Stimulated activated CD8-positive, alpha-beta memory T cell treated with anti-CD3 and anti-CD28 coated beads, Interleukin-15, amount 100 ng/mL, for 1 hour (primary cell): ENCODE measurements around the gene PKDREJ.

Experiments
- DNase-seq: peaks from one replicate; pipeline ENCODE4 v3.0.0-alpha.2; 2020; ENCODE audit warnings: low read depth

The PKDREJ gene

DNA sequence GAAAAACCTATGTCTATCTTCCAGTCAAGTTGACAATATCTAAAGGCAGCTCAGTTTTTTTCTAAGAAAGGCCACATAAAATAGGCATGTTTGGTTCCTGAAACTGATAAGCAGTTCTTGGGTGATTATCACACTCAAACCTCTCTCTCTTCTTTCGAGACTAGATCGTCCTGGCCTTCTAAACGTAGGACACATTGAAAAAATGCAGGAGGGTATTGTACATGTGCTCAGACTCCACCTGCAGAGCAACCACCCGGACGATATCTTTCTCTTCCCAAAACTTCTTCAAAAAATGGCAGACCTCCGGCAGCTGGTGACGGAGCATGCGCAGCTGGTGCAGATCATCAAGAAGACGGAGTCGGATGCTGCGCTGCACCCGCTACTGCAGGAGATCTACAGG is 28.2 kb downstream of the PKDREJ start:
- no peak for DNase-seq

DNA sequence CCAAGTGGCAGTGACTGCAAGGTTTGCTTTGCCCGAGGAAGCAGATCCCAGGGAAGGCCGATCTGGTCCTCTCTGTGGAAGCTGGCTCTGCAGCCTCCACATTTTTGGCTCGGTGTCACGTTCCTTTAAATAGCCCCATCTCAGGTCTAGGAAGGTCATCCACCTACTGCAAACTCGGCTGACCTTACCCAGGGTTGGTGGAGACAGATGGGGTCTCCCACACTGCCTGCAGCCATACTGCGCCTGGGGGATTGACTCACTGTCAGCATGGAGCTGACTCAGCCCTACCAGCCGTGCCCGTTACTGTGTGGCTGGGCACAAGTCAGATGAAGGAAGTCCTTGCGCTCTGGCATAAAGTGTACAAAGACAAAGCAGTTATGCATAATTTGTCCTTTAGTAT is 29.9 kb downstream of the PKDREJ start:
- DNase-seq, result no peak

DNA sequence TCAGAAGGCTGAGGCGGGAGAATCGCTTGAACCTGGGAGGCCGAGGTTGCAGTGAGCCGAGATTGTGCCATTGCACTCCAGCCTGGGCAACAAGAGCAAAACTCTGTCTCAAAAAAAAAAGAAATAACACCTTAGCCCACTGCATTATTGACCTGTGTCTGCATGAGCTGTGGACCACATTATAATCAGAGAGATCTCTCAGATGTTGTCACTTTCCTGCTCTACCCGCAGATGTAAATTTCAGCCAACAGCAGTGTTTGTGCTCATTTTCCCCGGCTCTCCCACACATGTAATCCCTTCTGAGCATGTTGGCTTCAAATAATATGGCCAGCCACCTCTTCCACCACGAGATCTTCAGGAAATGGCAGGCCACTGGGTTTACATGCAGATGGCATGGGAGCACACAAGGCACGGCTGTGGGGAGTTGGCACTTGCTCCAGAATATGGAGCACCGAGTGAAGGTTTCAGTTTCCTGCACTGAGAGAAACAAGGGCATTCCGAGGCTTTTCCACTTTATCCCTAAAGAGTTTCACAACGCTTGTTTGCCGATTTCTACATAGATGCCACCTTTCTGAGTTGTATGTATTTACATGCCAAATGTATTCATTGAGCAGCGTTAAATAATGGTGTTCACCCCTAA is 32.8 kb downstream of the PKDREJ start:
- no peak for DNase-seq

DNA sequence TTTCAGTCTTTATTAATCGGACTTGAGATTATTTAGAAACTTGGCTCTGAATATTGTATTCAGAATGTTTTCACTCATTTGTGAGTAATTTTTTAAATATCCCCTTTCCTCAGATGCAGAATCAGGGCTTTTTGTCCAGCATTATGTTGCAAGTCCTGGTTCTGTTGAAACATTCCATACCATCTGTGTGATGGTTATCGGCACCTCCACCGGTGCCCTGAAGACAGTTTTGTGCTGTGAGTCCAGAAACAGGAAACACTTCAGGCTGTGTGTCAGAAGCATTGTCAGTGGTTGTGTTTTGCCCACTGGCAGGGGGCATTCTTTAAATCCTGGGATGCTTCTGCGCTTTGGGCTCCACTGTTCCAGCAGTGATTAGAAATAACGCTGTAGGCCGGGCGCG is 33.4 kb downstream of the PKDREJ start:
- no peak for DNase-seq

DNA sequence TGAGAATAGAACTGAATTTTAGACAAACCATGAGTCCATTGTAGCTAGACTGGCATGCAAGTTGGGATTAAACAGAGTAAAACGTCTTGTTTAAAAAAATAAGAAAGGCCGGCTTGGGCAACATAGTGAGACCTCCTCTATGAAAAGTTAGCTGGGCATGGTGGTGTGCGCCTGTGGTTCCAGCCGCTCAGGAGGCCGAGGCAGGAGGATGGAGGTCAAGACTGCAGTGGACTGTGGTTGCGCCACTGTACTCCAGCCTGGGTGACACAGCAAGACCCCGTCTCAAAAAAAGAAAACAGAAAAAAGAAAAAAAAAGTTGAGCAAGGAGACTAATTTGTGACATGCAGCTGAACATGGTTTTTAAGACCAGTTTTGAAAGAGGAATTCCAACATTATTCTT is 36.6 kb downstream of the PKDREJ start:
- no peak for DNase-seq

DNA sequence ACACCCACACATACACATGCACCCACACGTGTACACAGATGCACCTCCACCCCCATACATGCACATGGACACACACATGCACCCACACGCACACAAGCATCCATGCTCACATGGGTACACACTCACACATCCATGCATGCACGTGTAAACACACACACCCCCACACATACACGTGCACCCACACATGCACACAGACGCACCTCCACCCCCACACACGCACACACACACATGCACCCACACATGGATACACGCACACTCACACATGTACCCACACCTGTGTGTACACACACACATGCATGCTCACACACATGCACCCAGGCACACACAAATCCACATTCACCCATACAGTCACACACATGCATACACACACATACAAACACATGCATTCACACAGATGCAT is 37.5 kb downstream of the PKDREJ start:
- DNase-seq, result no peak

DNA sequence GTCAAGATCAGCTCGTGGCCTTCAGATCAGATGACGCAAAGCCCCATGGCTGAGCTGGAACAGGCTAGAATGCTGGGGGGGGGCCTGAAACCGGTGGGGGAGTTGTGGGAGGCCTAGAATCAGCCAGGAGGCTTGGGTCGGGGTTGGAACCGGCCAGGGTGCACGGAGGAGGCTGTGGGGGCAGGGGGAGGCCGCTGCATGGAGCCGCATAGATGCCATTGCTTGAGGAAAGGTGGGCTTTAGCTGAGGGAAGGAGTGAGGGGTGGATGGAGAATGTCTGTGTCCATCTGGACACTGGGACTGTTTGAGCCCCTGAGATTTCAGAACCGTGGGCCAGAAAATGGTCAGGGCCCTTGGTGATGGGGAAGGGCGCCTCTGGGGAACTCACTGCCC is 38.2 kb downstream of the PKDREJ start:
- DNase-seq, result no peak

DNA sequence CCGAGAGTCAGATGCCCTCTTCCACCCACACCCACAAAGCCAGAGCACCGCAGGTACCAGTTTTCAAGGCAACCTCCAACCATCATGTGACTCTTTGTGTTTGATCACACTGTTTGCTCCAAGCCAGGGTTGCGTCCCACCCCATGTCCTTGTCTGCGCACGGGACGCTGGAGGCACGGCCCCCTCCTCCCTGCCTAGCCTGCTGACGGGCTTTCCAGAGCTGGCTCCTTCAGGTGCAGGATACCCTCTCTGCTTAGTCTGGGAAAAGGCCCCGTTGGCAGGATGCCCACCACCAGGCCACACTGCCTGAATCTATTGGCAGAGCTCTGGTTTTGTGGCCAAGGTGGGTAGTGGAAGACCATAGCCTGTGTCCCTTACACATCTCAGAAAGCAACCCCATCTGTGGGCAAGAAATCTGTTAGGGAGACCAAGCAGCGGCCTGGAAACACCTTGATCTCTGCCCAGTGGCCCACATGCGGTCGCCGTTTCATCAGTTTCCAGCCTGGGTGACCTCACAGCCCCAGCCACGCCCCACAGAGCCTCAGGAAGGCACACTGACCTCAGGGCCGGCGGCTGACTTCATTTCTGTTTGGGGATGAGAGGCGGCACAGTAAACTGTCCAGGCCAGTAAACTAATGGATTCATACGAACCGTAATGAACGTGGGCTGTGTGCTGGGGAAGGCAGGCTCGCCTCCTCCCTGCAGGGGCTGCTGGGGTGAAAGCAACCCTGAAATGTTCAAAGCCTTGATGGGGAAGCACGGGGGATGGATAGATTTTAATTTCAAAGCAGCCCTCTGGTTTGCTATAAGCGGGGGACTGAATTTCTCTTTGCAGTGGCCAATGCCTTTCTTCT is 38.9 kb downstream of the PKDREJ start:
- DNase-seq, result no peak

DNA sequence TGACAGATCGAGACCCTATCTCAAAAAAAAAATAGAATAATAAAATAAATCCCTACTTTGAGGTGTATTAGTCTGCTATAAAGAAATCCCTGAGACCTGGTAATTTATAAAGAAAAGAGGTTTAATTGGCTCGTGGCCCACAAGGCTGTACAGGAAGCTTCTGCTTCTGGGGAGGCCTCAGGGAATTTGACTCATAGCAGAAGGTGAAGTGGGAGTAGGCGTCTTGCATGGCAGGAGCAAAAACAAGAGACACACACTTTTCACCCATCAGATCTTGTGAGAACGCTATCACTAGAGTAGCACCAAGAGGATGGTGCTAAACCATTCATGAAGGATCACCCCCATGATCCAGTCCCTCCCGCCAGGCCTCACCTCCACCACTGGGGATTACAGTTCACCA is 42.2 kb downstream of the PKDREJ start:
- DNase-seq, result no peak

DNA sequence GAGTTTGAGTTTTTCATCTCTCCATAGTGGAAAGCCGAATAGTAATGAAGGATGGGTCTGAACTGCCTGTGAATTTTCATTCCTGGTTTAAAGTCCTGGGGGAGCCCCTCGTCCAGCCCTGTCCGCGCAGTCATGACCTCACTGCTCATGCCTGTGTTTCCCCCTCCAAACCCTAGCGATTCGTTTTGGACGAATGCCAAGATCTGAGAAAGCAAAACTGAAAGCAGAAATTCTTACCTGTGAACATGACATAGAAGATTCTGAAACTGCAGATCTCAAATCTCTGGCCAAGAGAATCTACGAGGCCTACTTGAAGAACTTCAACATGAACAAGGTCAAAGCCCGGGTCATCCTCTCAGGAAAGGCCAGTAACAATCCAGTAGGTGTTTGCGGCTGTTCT is 43.5 kb downstream of the PKDREJ start:
- no peak for DNase-seq

DNA sequence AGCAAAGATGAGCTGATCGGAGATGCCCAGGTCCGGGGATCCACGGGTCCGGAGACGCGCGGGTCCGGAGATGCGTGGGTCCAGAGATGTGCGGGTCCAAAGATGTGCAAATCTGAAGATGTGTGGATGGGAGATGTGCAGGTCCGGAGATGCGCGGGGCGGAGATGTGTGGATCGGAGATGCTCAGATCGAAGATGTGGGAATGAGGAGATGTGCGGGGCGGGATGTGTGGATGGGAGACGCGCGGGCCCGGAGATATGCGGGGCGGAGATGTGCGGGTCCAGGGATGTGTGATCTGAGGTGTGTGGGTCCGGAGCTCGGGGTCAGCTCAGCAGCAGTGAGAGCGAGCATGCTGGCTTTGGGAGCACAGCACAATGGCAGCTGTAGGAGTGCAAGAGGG is 48.5 kb downstream of the PKDREJ start:
- no peak for DNase-seq

DNA sequence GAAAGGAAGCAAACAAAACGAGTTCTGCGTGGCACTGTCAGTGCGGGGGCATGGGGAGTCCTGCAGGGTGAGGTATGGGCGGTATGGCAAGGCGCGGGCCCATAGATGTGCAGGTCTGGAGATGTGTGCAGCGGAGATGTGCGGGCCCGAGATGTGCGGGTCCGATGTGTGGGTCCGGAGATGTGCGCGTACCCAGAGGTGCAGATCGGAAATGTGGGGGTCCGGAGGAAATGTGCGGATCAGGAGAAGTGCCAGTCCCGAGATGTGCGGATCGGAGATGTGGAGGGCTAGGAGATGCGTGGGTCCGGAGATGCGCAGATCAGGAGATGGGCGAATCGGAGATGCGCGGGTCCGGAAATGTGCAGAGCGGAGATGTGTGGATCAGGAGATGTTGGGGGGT is 49.0 kb downstream of the PKDREJ start:
- no peak for DNase-seq

DNA sequence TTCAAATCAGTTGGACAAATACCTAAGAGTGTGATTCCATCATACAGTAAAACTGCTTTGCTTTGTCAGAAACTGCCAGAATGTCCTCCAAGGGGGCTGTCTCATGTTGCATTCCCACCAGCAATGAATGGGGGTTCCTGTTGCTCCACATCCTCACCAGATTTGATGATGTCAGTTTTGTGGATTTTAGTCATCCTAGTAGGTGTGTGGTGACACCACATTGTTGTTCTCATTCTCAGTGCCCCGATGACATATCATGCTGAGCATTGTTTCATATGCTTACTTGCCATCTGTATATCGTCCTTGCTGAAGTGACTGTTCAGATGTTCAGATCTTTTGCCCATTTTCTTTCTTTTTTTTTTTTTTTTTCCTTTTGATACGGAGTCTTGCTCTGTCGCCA is 50.1 kb downstream of the PKDREJ start:
- no peak for DNase-seq

DNA sequence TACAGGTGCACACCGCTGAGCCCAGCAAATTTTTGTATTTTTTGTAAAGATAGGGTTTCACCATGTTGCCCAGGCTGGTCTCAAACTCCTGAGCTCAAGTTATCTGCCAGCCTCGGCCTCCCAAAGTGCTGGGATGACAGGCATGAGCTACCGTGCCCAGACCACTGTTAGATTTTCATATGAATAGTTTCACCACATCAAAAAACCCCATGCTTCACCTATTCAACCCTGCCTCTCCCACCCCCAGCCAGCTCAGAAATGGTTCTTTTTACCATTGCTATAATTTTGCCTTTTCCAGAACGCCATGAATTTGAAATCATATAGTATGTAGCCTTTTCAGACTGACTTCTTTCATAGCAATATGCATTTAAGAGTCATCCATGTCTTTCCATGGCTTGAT is 50.9 kb downstream of the PKDREJ start:
- no peak for DNase-seq

DNA sequence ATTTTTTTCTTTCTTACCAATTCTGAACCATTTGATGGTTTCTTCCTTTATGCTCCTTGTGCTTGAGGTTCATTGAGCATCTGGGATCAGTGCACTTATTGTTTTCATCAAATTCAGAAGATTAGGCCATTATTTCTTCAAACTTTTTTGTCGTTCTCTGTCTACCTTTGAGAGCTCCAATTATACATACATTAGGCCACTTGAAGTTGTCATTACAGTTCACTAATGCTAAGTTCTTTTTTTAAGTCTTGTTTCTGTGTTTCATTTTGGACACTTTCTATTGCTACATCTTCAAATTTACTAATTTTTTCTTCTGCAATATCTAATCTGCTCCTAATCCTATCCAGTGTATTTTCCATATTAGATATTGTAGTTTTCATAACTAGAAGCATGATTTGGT is 53.9 kb downstream of the PKDREJ start:
- DNase-seq, result no peak
